Peyer's patch (tissue), 4 donors: ENCODE results near the gene PIP5K1B. TPM values are rescaled to one million over a fixed set of nuclear protein-coding genes. Genes with fewer than 3 reads are reported as not detected.

ENCODE experiments used
- DNase-seq, 3 donors: peaks; one replicate each; pipeline ENCODE4 v3.0.0-alpha.2; 2017 to 2019
- H3K27ac ChIP-seq, 4 donors: fragments of 200-600 bp; sonication (generic); one replicate each; pipeline ENCODE4 v1.5.1; 2016 to 2019
- H3K27me3 ChIP-seq, 2 donors: fragments of 200-600 bp; sonication (generic); one replicate each; pipeline ENCODE4 v1.5.1; 2019
- H3K36me3 ChIP-seq, 3 donors: fragments of 200-600 bp; sonication (generic); one replicate each; pipeline ENCODE4 v1.5.1; 2016 to 2019
- H3K4me1 ChIP-seq, 4 donors: fragments of 200-600 bp; sonication (generic); one replicate each; pipeline ENCODE4 v1.5.1; 2016 to 2019
- H3K4me3 ChIP-seq, 4 donors: fragments of 200-600 bp; sonication (generic); 1 replicate in 3 of 4; 2 replicates in 1 of 4; pipeline ENCODE4 v1.5.1; 2016 to 2019; ENCODE audit warnings: mild to moderate bottlenecking in 1 of 4
- H3K9me3 ChIP-seq, 4 donors: fragments of 200-600 bp; sonication (generic); one replicate each; pipeline ENCODE4 v1.5.1; 2016 to 2019; ENCODE audit warnings: mild to moderate bottlenecking in 1 of 4
- POLR2A ChIP-seq, 2 donors: fragments of 450-650 bp; IDR thresholded peaks; one replicate each; pipeline ENCODE4 v1.5.1; 2017; ENCODE audit warnings: antibody characterized with exemption in 2 of 2, mild to moderate bottlenecking in 2 of 2, moderate library complexity in 2 of 2
- total RNA-seq, 4 donors: library from RNA; depleted of rRNA; stranded (reverse); fragments of >200 nt; gene quantifications; one replicate each; pipeline ENCODE4 v1.1.0, GENCODE V29; 2016
- TF ChIP-seq, protein P1 (sequence below), 6 experiments: fragments of 450-650 bp in 4 of 6; fragments of 200-600 bp in 2 of 6; sonication (generic) in 1 of 6; IDR thresholded peaks; one replicate each; pipeline ENCODE4 v1.5.1; 2017 to 2019; ENCODE audit warnings: antibody characterized with exemption in 6 of 6, mild to moderate bottlenecking in 3 of 6, moderate library complexity in 1 of 6

PIP5K1B gene
- total RNA-seq, 4 donors from 2014 or later, result 15.7 to 60.1 (median 54.4) TPM

DNA sequence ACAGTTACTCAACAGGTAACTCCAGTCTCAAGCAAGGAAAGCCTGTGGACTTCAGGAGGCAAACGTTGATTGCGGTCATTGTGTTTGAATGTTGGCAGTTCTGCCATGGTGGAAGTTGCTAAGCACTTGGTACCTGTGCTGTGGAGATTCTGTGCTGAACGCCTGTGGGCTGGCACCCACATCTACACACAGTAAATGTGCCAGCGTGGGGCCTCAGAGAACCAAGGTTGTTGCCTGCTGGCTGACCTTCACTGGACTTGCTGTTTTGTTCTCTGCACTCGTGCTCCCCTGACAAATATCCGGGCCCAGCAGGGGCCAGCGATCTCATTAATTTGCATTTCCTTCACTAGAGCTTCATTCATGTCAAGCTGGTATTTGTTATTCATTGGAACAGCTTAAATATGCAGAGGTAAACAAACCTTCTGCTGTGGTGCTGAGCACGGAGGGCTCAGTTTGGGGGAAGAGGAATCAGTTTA, 167.0 kb downstream of the PIP5K1B start:
- TF ChIP-seq POLR2A (IDR thresholded peaks at IDR 0.05), result no peak
- TF ChIP-seq, protein P1, sequence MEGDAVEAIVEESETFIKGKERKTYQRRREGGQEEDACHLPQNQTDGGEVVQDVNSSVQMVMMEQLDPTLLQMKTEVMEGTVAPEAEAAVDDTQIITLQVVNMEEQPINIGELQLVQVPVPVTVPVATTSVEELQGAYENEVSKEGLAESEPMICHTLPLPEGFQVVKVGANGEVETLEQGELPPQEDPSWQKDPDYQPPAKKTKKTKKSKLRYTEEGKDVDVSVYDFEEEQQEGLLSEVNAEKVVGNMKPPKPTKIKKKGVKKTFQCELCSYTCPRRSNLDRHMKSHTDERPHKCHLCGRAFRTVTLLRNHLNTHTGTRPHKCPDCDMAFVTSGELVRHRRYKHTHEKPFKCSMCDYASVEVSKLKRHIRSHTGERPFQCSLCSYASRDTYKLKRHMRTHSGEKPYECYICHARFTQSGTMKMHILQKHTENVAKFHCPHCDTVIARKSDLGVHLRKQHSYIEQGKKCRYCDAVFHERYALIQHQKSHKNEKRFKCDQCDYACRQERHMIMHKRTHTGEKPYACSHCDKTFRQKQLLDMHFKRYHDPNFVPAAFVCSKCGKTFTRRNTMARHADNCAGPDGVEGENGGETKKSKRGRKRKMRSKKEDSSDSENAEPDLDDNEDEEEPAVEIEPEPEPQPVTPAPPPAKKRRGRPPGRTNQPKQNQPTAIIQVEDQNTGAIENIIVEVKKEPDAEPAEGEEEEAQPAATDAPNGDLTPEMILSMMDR (IDR thresholded peaks at IDR 0.05), result no peak
- no peaks in the 10 kb centered on the region for H3K9me3 ChIP-seq
- no peak overlapping the region for H3K4me3 ChIP-seq
- no peak overlapping the region for H3K27ac ChIP-seq
- no peaks in the 10 kb centered on the region for H3K36me3 ChIP-seq
- H3K4me1 ChIP-seq, result no peaks in the 10 kb centered on the region
- DNase-seq, result no peak
- H3K27me3 ChIP-seq, result no peaks in the 10 kb centered on the region

DNA sequence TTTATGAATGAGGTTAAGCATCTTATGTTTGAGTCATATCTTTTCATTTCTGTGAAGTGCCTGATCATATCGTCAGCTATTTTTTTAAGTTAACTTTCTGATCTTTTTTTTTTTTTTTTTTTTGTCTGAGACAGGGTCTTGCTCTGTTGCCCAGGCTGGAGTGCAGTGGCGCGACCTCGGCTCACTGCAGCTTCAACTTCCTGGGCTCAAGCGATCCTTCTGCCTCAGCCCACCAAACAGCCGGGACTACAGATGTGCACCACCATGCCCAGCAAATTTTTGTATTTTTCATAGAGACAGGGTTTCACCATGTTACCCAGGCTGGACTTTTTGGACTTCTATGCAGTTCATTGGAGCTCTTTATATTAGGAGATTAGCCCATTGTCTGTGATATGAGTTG, 168.1 kb downstream of the PIP5K1B start:
- no peaks in the 10 kb centered on the region for H3K9me3 ChIP-seq
- no peaks in the 10 kb centered on the region for H3K4me1 ChIP-seq
- TF ChIP-seq, protein P1 (IDR thresholded peaks at IDR 0.05), result no peak
- TF ChIP-seq POLR2A (IDR thresholded peaks at IDR 0.05), result no peak
- H3K27ac ChIP-seq, result no peak overlapping the region
- H3K4me3 ChIP-seq, result no peak overlapping the region
- H3K36me3 ChIP-seq, result no peaks in the 10 kb centered on the region
- DNase-seq, result no peak
- no peaks in the 10 kb centered on the region for H3K27me3 ChIP-seq

- H3K4me3 ChIP-seq, result no peak overlapping the region
- H3K36me3 ChIP-seq, result no peaks in the 10 kb centered on the region
- no peaks in the 10 kb centered on the region for H3K4me1 ChIP-seq
- no peak overlapping the region for H3K27ac ChIP-seq
- no peaks in the 10 kb centered on the region for H3K9me3 ChIP-seq
- no peak for DNase-seq
- no peak for TF ChIP-seq POLR2A (IDR thresholded peaks at IDR 0.05)
- TF ChIP-seq, protein P1 (IDR thresholded peaks at IDR 0.05), result no peak
- no peaks in the 10 kb centered on the region for H3K27me3 ChIP-seq
Measured at GRCh38 chr9:68876273-68876672, 171.2 kb downstream of the PIP5K1B start.

- Histone ChIP-seq H3K9me3 (no peaks in the 10 kb centered on the region), H3K36me3 (no peaks in the 10 kb centered on the region), H3K27ac (no peak overlapping the region), H3K27me3 (no peaks in the 10 kb centered on the region), H3K4me1 (no peaks in the 10 kb centered on the region), H3K4me3 (no peak overlapping the region)
- TF ChIP-seq, protein P1 (IDR thresholded peaks at IDR 0.05), result no peak
- TF ChIP-seq POLR2A (IDR thresholded peaks at IDR 0.05), result no peak
- DNase-seq, result no peak
Measured at GRCh38 chr9:68876681-68877080, 171.6 kb downstream of the PIP5K1B start.

GRCh38 chr9:68877219-68877618, 172.2 kb downstream of the PIP5K1B start:
- DNase-seq, result no peak
- Histone ChIP-seq H3K9me3 (no peaks in the 10 kb centered on the region), H3K36me3 (no peaks in the 10 kb centered on the region), H3K4me3 (no peak overlapping the region), H3K27me3 (no peaks in the 10 kb centered on the region), H3K4me1 (no peaks in the 10 kb centered on the region), H3K27ac (no peak overlapping the region)
- TF ChIP-seq POLR2A (IDR thresholded peaks at IDR 0.05), result no peak
- TF ChIP-seq, protein P1 (IDR thresholded peaks at IDR 0.05), result no peak

- TF ChIP-seq, protein P1 (IDR thresholded peaks at IDR 0.05), result no peak
- TF ChIP-seq POLR2A (IDR thresholded peaks at IDR 0.05), result no peak
- Histone ChIP-seq H3K36me3 (no peaks in the 10 kb centered on the region), H3K4me1 (no peaks in the 10 kb centered on the region), H3K27ac (no peak overlapping the region), H3K4me3 (no peak overlapping the region), H3K9me3 (no peaks in the 10 kb centered on the region), H3K27me3 (no peaks in the 10 kb centered on the region)
- DNase-seq, result no peak
Measured at GRCh38 chr9:68878450-68878849, 173.4 kb downstream of the PIP5K1B start.
